ENCODE measurements around the gene MEG3. TPM values are rescaled to one million over a fixed set of nuclear protein-coding genes. Genes with fewer than 3 reads are reported as not detected.

MEG3 gene
- total RNA-seq, 2 experiments from 2014 or later = not detected

DNA sequence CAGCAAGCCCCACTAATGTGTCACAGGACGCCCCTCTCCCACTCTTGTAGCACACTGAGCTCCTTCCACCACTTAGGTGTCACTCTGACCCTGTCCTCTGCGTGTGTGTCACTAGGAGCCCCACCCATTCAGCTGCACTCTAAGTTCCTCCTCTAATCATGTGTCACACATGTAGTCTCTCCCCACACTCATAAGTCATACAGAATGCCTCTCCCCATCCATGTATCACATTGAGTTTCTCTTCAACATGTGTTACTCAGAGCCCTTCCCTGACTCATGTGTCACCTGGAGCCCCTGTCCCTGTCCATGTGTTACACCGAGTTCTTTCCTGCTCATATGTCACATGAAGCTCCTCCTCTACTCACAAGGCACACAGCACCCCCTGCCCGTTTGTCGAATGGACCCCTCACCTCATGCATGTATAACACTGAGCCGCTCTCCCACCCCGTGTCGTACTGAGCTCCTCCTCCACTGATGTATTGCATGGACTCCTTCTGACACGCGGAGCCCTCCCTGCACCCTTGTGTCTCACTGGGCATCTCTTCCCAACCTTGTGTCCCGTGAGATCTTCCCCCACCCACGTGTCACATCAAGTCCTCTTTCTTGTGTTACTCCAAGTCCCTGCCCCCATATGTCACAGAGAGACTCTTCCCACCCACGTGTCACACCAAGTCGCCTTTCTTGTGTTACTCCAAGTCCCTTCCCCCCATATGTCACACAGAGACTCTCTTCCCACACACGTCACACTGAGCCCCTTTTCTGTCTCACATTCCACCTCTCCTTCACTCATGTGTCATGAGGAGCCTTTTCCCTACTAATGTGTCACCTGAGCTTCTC lies 46.6 kb downstream of the MEG3 start:
- Mint-ChIP-seq H3K9me3 (no peaks in the 10 kb centered on the region), H3K27ac (no peak overlapping the region), H3K4me1 (ENCODE audit: low read depth) (no peaks in the 10 kb centered on the region), H3K27me3 (ENCODE audit: low read depth) (no peaks in the 10 kb centered on the region), H3K36me3 (ENCODE audit: low read depth) (no peaks in the 10 kb centered on the region), H3K4me3 (no peak overlapping the region)
- DNase-seq = no peak
- CTCF ChIA-PET = no interaction called here
- intact Hi-C loops (cut with micrococcal nuclease) = no loop called here

DNA sequence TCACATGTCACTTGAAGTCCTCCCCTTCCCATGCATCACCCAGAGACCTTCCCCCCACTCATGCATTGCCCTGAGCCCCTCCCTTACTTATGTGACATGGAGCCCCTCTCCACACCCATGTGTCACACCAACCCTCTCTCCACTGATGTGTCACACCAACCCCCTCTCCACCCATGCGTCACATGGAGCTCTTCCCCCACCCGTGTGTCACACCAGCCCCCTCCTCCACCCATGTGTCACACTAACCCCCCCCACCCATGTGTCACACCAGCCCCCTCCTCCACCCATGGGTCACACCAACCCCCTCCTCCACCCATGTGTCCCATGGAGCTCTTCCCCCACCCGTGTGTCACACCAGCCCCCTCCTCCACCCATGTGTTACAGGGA lies 47.2 kb downstream of the MEG3 start:
- Mint-ChIP-seq H3K27ac (no peak overlapping the region), H3K36me3 (ENCODE audit: low read depth) (no peaks in the 10 kb centered on the region), H3K27me3 (ENCODE audit: low read depth) (no peaks in the 10 kb centered on the region), H3K4me1 (ENCODE audit: low read depth) (no peaks in the 10 kb centered on the region), H3K4me3 (no peak overlapping the region), H3K9me3 (no peaks in the 10 kb centered on the region)
- intact Hi-C loops (cut with micrococcal nuclease) = no loop called here
- DNase-seq = no peak
- CTCF ChIA-PET = no interaction called here

DNA sequence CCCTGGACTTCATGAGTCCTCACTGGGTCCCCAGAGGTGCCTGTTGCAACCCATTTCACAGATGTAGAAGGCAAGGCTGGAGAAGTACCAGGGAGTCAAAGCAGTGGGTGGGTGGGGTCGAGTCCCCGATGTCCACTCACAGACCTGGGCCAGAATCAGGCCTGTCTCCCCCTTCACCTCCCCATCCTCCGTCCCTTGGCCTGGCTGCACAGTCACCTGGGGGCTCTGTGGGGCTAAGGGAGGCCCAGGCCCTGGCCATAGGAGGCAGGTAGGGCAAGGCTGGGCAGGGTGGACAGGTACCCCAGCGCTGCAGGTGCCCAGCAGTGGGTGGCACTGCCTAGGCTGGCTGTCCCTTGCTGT lies 48.1 kb downstream of the MEG3 start:
- CTCF ChIA-PET = no interaction called here
- no peak for DNase-seq
- Mint-ChIP-seq H3K36me3 (ENCODE audit: low read depth) (no peaks in the 10 kb centered on the region), H3K4me3 (no peak overlapping the region), H3K27me3 (ENCODE audit: low read depth) (no peaks in the 10 kb centered on the region), H3K4me1 (ENCODE audit: low read depth) (no peaks in the 10 kb centered on the region), H3K27ac (no peak overlapping the region), H3K9me3 (no peaks in the 10 kb centered on the region)
- intact Hi-C loops (cut with micrococcal nuclease) = no loop called here

DNA sequence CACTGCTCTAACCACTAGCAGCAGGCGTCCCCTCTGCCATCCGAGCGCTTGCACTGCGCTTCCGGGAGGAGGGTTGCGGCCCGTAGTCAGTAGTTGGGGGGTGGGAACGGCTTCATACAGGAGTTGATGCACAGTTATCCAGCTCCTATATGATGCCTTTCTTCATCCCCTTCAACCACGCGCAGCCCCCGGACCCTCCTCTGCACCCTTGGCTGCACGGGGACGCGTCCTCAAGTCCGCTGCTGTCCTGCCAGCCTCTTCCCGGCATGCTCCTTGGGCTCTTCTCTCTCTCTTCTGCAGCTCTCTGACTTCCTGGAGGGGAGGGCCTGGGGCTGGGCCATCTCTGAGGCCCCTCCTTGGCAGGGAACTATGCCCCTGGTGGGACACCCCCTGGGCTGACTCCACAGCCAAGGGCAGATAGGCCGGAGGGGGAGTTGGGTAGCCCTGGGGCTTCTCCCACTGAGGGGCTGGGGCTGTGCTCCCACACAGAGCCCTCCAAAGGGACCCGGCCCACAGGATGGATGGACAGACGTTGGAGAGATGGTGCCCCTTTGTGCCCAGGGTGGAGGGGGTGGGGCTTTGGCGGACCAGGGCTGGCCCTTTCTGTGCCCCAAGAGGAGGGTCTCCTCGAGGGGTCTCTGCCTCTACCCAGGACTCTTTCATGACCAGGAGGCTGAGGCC lies 48.6 kb downstream of the MEG3 start:
- H3K27ac Mint-ChIP-seq = no peak overlapping the region
- CTCF ChIA-PET = no interaction called here
- no peaks in the 10 kb centered on the region for H3K36me3 Mint-ChIP-seq (ENCODE audit: low read depth)
- H3K27me3 Mint-ChIP-seq (ENCODE audit: low read depth) = no peaks in the 10 kb centered on the region
- H3K4me3 Mint-ChIP-seq = no peak overlapping the region
- DNase-seq = no peak
- no peaks in the 10 kb centered on the region for H3K9me3 Mint-ChIP-seq
- no peaks in the 10 kb centered on the region for H3K4me1 Mint-ChIP-seq (ENCODE audit: low read depth)
- intact Hi-C loops (cut with micrococcal nuclease) = no loop called here

DNA sequence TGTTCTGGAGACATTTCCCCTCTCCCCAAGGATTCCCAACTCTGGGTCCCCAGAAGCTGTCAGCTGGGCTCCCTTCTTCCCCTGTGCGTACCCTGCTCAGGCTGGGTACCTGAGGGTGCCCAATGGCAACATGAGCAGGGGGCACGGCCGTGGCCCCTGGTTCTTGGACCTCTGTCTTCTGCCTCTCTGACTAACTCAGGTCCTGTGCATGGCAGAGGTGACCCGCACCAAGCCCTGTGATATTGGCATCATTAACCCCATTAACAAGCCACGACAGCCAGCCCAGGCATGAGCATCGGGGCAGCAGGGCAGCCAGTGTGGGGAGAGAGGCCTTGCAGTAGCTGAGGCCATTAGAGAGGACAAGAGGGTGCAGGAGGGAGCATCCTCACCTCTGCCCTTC lies 49.2 kb downstream of the MEG3 start:
- intact Hi-C loops (cut with micrococcal nuclease) = no loop called here
- Mint-ChIP-seq H3K36me3 (ENCODE audit: low read depth) (no peaks in the 10 kb centered on the region), H3K27ac (no peak overlapping the region), H3K27me3 (ENCODE audit: low read depth) (no peaks in the 10 kb centered on the region), H3K9me3 (no peaks in the 10 kb centered on the region), H3K4me1 (ENCODE audit: low read depth) (no peaks in the 10 kb centered on the region), H3K4me3 (no peak overlapping the region)
- CTCF ChIA-PET = no interaction called here
- DNase-seq = no peak

DNA sequence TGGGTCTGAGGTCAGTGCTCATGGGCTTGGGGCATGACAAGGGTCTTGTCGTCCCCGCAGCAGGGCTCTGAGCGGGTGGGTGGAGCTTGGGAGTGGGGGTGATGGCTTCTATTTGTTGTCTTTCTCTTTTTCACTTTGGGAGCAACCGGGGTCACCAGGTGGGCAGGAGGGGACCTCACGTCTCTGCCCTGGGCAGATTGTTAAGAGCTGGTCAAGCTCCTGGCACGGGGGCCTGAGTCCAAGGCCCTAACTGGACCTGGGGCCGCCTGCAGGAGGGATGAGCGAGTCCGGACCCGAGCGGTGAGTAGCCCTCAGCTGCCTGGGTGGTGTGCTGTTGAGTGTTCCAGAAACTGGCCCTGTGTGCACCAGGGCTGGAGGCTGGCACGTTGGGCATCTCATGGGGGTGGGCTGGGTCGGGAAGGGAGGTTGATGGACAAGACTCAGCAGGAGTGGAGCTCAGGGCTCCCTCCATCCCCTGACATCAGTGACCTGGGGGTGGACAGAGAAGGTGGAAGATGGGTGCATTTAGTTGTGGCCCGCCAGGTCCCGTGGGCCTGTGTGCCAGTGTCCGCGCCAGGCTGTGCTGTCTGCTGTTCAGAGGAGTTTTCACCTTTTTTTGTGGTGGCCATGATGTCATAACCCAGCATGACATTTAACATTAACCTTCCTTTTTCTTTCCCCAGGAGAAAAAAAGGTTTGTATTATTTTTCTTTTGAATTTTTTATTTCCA lies 50.1 kb downstream of the MEG3 start:
- CTCF ChIA-PET = no interaction called here
- Mint-ChIP-seq H3K36me3 (ENCODE audit: low read depth) (no peaks in the 10 kb centered on the region), H3K27me3 (ENCODE audit: low read depth) (no peaks in the 10 kb centered on the region), H3K4me3 (no peak overlapping the region), H3K27ac (no peak overlapping the region), H3K9me3 (no peaks in the 10 kb centered on the region), H3K4me1 (ENCODE audit: low read depth) (no peaks in the 10 kb centered on the region)
- DNase-seq = no peak
- intact Hi-C loops (cut with micrococcal nuclease) = no loop called here

DNA sequence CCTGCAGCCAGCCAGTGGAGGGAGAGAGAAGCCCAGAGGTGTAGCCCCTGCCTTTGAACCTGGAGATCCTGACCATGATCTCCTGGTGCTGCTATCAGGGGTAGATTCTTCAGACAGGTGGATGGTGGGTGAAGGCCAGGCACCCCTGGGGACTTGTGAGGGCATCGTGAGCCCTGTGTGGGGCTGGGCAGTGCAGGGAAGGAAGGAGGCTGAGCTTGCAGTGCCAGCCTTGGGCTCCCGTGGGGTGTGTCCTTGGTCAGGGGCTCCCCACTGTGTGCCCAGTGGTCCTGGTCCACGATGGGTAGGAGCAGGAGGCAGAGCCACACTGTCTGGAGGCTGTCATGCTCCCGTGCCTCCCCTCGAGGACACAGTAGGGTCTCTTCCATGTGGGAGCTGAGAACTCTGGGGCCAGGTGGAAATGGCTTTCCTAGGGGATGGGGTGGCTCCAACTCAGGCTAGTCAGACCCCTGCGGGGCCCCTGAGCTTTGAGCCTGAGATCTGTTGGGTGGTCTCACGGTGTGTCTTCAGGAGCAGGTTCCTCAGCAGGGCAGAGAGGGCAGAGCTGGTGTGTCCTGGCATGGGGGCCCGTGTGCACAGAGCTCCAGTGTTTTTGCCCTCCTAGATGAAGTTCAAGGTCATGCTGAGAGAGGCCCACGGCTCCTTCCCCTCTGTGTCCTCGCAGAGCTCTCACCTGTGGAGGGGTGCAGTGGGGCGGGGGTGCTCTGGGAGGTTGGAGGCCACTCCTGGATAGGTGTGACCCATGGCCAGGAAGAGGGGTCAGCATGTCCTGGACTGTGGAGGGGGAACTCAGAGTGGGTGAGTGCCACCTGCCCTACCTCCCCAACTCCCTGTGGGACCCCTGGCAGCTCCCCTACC lies 52.6 kb downstream of the MEG3 start:
- no peaks in the 10 kb centered on the region for H3K27me3 Mint-ChIP-seq (ENCODE audit: low read depth)
- no peak overlapping the region for H3K27ac Mint-ChIP-seq
- no peaks in the 10 kb centered on the region for H3K36me3 Mint-ChIP-seq (ENCODE audit: low read depth)
- H3K4me1 Mint-ChIP-seq (ENCODE audit: low read depth) = no peaks in the 10 kb centered on the region
- intact Hi-C loops (cut with micrococcal nuclease) = no loop called here
- H3K4me3 Mint-ChIP-seq = no peak overlapping the region
- DNase-seq = no peak
- CTCF ChIA-PET = no interaction called here
- peaks cover 4% of the 10 kb centered on the region for H3K9me3 Mint-ChIP-seq

DNA sequence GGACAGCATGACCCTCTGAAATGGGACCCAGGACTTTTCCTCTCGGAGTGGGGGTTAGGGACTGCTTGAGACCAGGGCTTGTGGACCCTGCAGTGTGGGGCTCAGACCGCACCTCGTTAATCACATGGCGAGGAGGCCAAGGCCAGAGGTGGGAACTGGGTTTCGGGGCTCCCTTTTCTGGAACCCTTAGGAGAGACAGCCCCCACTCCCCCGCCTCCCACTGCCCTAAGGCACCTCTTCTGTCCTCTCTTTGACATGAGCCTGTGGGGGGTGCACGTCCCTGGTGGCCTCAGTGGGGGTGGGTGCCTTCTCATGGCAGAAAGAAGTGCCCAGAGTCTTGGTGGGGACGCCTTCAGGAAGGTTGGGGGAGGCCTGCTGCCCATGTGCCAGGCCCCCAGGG lies 53.3 kb downstream of the MEG3 start:
- Mint-ChIP-seq H3K9me3 (peaks cover 4% of the 10 kb centered on the region), H3K4me1 (ENCODE audit: low read depth) (no peaks in the 10 kb centered on the region), H3K27me3 (ENCODE audit: low read depth) (no peaks in the 10 kb centered on the region), H3K27ac (no peak overlapping the region), H3K4me3 (no peak overlapping the region), H3K36me3 (ENCODE audit: low read depth) (no peaks in the 10 kb centered on the region)
- intact Hi-C loops (cut with micrococcal nuclease) = no loop called here
- CTCF ChIA-PET = no interaction called here
- no peak for DNase-seq

DNA sequence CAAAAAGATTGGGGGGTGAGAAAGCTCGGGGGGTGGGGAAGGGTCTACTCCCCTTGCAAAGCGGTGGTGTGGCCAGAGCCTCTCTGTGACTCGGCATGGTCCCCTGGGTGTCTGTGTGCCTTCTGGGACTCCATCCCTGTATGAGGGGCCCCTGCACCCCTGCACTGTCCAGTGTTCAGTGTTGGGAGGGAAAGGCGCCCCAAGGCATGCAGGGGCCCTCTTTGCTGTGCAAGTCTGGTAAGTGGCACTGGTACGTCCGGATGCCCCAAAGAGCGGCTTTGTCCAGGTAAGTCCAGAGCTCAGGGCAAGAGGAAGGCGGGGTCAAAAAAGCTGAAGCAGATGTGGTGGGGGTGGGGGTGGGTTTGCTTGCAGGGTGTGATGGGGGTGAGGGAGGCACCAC lies 53.9 kb downstream of the MEG3 start:
- Mint-ChIP-seq H3K27me3 (ENCODE audit: low read depth) (no peaks in the 10 kb centered on the region), H3K4me3 (no peak overlapping the region), H3K27ac (no peak overlapping the region), H3K4me1 (ENCODE audit: low read depth) (no peaks in the 10 kb centered on the region), H3K36me3 (ENCODE audit: low read depth) (no peaks in the 10 kb centered on the region), H3K9me3 (peaks cover 4% of the 10 kb centered on the region)
- CTCF ChIA-PET = no interaction called here
- no peak for DNase-seq
- intact Hi-C loops (cut with micrococcal nuclease) = no loop called here

DNA sequence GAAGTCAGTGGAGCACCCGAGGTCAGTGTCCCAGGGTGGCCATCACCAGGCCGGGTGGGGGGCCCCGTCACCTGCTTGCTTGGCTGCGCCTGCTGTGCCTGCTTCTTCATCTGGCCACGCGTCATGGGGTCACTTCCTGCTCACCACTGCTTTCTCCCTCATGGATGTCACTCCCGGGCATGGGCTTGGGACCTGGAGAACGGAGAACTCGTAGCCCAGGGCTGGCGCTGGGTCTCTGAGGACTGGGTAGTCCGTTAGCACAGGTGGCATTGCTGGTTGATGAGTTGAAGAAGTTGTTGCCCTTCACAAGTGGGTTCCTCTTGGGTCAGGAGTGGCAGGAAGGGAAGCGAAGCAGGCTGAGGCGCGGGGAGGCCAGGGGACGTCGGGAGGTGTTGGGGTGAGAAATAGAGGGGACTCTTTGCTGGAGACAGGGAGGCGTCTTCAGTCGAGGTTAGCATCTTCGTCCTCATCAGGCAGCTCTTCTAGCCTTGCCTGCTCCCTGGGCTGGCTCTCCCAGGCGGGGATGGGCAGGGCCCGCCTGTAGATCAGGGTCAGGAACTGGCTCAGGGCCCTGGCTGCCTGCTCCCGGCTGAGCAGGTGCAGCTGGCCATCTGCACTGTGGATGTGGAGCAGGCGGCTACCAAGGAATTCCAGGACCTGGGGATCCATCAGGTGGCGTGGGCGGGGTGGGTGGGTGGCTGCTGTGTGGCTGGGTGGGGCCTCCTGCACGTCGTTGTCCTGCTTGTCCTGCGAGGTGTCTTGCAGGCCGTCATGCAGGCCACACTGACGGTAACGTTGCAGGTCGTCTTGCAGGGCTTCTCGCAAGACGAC lies 54.6 kb downstream of the MEG3 start:
- CTCF ChIA-PET = no interaction called here
- intact Hi-C loops (cut with micrococcal nuclease) = no loop called here
- Mint-ChIP-seq H3K27ac (no peak overlapping the region), H3K36me3 (ENCODE audit: low read depth) (no peaks in the 10 kb centered on the region), H3K4me3 (no peak overlapping the region), H3K9me3 (peaks cover 4% of the 10 kb centered on the region), H3K4me1 (ENCODE audit: low read depth) (no peaks in the 10 kb centered on the region), H3K27me3 (ENCODE audit: low read depth) (no peaks in the 10 kb centered on the region)
- DNase-seq = no peak

DNA sequence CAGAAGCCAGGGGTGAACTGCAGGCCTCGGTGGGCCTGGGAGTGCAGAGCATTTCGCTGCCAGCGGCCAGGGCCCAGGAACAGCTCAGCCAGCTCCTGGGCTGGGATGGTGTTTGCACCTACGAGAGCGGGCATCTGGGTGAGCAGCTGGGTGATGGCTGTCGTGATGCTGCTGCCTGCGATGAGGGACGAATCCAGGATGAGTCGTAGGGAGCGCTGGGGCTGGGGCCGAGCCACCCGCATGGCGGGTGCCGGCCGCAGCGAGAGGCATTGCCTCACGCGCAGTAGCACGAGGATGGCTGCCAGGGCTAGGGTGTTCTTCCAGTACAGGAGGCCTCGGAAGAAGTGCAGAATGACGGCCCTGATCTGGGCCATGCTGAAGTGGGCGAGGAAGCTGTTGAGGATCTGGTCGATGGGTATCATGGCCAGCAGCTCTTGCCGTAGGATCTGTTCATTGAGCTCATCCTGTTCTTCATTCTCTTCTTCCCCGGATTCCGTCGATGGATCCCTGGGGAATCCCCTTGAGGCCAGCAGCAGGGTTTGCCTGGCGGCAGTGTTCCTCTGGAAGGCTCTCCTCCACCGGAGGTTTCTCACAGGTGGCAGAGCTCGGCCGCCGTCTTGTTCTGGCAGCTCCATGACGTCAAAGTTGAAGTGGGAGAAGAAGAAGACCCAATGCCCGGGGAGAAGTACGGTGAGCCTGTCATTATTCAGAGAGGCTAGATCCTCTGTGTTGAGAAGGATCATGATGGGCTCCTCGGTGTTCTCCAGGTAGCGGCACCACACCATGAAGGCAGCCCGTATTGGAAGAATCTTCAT lies 55.5 kb downstream of the MEG3 start:
- intact Hi-C loops (cut with micrococcal nuclease) = no loop called here
- CTCF ChIA-PET = no interaction called here
- H3K36me3 Mint-ChIP-seq (ENCODE audit: low read depth) = no peaks in the 10 kb centered on the region
- H3K27ac Mint-ChIP-seq = no peak overlapping the region
- no peak for DNase-seq
- no peaks in the 10 kb centered on the region for H3K4me1 Mint-ChIP-seq (ENCODE audit: low read depth)
- H3K9me3 Mint-ChIP-seq = peaks cover 4% of the 10 kb centered on the region
- H3K27me3 Mint-ChIP-seq (ENCODE audit: low read depth) = no peaks in the 10 kb centered on the region
- H3K4me3 Mint-ChIP-seq = no peak overlapping the region

Data from activated naive CD4-positive, alpha-beta T cell treated with anti-CD3 and anti-CD28 coated beads for 36 hours (primary cell).